ENCODE data around the gene DOCK2. TPM values are rescaled to one million over a fixed set of nuclear protein-coding genes. Genes with fewer than 3 reads are reported as not detected.

Gene DOCK2
- polyA plus RNA-seq, 1 of the 3 experiments (the other 2 are of a cell fraction), result 3.8 TPM

- DNase-seq, result no peak
- Histone ChIP-seq H4K20me1 (ENCODE audit: insufficient read depth) (no peaks in the 10 kb centered on the region), H3K27ac (ENCODE audit: low read depth in 2 of 2, low read length in 1 of 2) (no peak overlapping the region), H3K27me3 (ENCODE audit: insufficient read depth) (no peaks in the 10 kb centered on the region), H3K9ac (no peak overlapping the region), H2AFZ (ENCODE audit: low read depth) (no peak overlapping the region), H3K36me3 (replicated peaks in 1 of 2; ENCODE audit: control insufficient read depth in 1 of 2, insufficient read depth in 2 of 2, low read length in 1 of 2) (peaks cover 0 to 3% of the 10 kb centered on the region in 2 experiments), H3K79me2 (ENCODE audit: insufficient read depth) (no peaks in the 10 kb centered on the region), H3F3A (replicated peaks; ENCODE audit: insufficient read depth) (peaks cover 33% of the 10 kb centered on the region), H3K4me2 (no peak overlapping the region), H3K4me3 (ENCODE audit: low read depth in 2 of 2, low read length in 1 of 2) (no peak overlapping the region), H3K9me3 (0 out of 2 replicates have a peak, but pooled peaks cover 14% of the 10 kb centered on the region), H3K4me1 (ENCODE audit: control insufficient read depth in 1 of 2, insufficient read depth in 2 of 2, low read depth in 1 of 2, low read length in 1 of 2) (peaks cover 0 to 12% of the 10 kb centered on the region in 2 experiments; a peak in 3 of 4 replicates), H3K9me2 (no peaks in the 10 kb centered on the region)
- 87% methylated on average over 2 of the region's 4 CpGs for WGBS (ENCODE audit: low lambda C conversion rate)
- TF ChIP-seq ZBTB33 (IDR thresholded peaks at IDR 0.05; ENCODE audit: borderline replicate concordance, low read depth), result no peak
- TF ChIP-seq MEF2A (IDR thresholded peaks at IDR 0.05; ENCODE audit: borderline replicate concordance, low read depth), result no peak
- no peak for TF ChIP-seq USF2 (IDR thresholded peaks at IDR 0.05; ENCODE audit: borderline replicate concordance, low read depth, low read length)
- TF ChIP-seq RFX5 (IDR thresholded peaks at IDR 0.05; ENCODE audit: low read length), result no peak
- no peak for TF ChIP-seq GATA2 (CRISPR knock-in tag; IDR thresholded peaks at IDR 0.05)
- no peak for TF ChIP-seq NRF1 (IDR thresholded peaks at IDR 0.05; ENCODE audit: low read depth, low read length)
- TF ChIP-seq IRF3 (IDR thresholded peaks at IDR 0.05; ENCODE audit: low read depth, low read length), result no peak
- no peak for TF ChIP-seq USF1 (IDR thresholded peaks at IDR 0.05; ENCODE audit: borderline replicate concordance, low read depth)
- no peak for TF ChIP-seq EZH2phosphoT487 (IDR thresholded peaks at IDR 0.05; ENCODE audit: borderline replicate concordance, low read depth)
- TF ChIP-seq RAD21 (IDR thresholded peaks at IDR 0.05; ENCODE audit: low read length), result no peak
- no peak for TF ChIP-seq FOXJ3 (CRISPR knock-in tag; IDR thresholded peaks at IDR 0.05)
- TF ChIP-seq YY1 (IDR thresholded peaks at IDR 0.05; ENCODE audit: low read depth), result no peak
- TF ChIP-seq JUND (IDR thresholded peaks at IDR 0.05), result no peak
- CTCF ChIA-PET, result no interaction called here
- POLR2A ChIA-PET, result no interaction called here
These were observed 5.7 kb upstream of the DOCK2 start for GRCh38 chr5:169631360-169631759.

- ChIA-PET POLR2A (no interaction called here), CTCF (no interaction called here)
- H3K36me3 ChIP-seq (replicated peaks in 1 of 2; ENCODE audit: control insufficient read depth in 1 of 2, insufficient read depth in 2 of 2, low read length in 1 of 2), result peaks cover 0 to 3% of the 10 kb centered on the region in 2 experiments
These were observed 4.1 kb upstream of the DOCK2 start for GRCh38 chr5:169632946-169633345.

More at GRCh38 chr5:169632946-169633345, 4.1 kb upstream of the DOCK2 start:
- H3F3A ChIP-seq (replicated peaks; ENCODE audit: insufficient read depth), result peaks cover 19% of the 10 kb centered on the region
- no peak for DNase-seq
- no peaks in the 10 kb centered on the region for H4K20me1 ChIP-seq (ENCODE audit: insufficient read depth)
- no peaks in the 10 kb centered on the region for H3K27me3 ChIP-seq (ENCODE audit: insufficient read depth)
- 39% methylated on average over 1 of the region's 1 CpG for WGBS (ENCODE audit: low lambda C conversion rate)
- no peaks in the 10 kb centered on the region for H3K79me2 ChIP-seq (ENCODE audit: insufficient read depth)
- H3K4me3 ChIP-seq (ENCODE audit: low read depth in 2 of 2, low read length in 1 of 2), result no peak overlapping the region
- peaks cover 0 to 7% of the 10 kb centered on the region in 2 experiments; a peak in 3 of 4 replicates for H3K4me1 ChIP-seq (ENCODE audit: control insufficient read depth in 1 of 2, insufficient read depth in 2 of 2, low read depth in 1 of 2, low read length in 1 of 2)
- no peaks in the 10 kb centered on the region for H3K9me2 ChIP-seq
- 0 out of 2 replicates have a peak, but pooled peaks cover 14% of the 10 kb centered on the region for H3K9me3 ChIP-seq
- H3K4me2 ChIP-seq, result no peak overlapping the region
- H2AFZ ChIP-seq (ENCODE audit: low read depth), result no peak overlapping the region
- H3K9ac ChIP-seq, result no peak overlapping the region
- no peak overlapping the region for H3K27ac ChIP-seq (ENCODE audit: low read depth in 2 of 2, low read length in 1 of 2)
- TF ChIP-seq NRF1 (IDR thresholded peaks at IDR 0.05; ENCODE audit: low read depth, low read length), result no peak
- no peak for TF ChIP-seq EP300 (IDR thresholded peaks at IDR 0.05; ENCODE audit: borderline replicate concordance in 1 of 2, low read depth in 1 of 2, low read length in 1 of 2)
- TF ChIP-seq IRF3 (IDR thresholded peaks at IDR 0.05; ENCODE audit: low read depth, low read length), result no peak
- TF ChIP-seq USF2 (IDR thresholded peaks at IDR 0.05; ENCODE audit: borderline replicate concordance, low read depth, low read length), result no peak
- TF ChIP-seq PBX3 (IDR thresholded peaks at IDR 0.05), result no peak
- no peak for TF ChIP-seq CHD2 (IDR thresholded peaks at IDR 0.05; ENCODE audit: low read length, partially characterized antibody)

Data from SK-N-SH (cell line).